ENCODE results near the gene BPTF.

Gene BPTF

GRCh38 chr17:67834634-67835033 is 9.3 kb downstream of the BPTF start:
- Histone ChIP-seq H3K9me3 (ENCODE audit: control insufficient read depth, low read length) (no peaks in the 10 kb centered on the region), H3K27ac (no peak overlapping the region), H3K27me3 (ENCODE audit: control insufficient read depth, insufficient read depth, low read length) (no peaks in the 10 kb centered on the region), H3K4me3 (ENCODE audit: low read depth, low read length) (no peak overlapping the region), H2AFZ (no peak overlapping the region), H3K4me2 (ENCODE audit: low read length) (no peak overlapping the region), H3K79me2 (peaks cover 62% of the 10 kb centered on the region), H3K36me3 (ENCODE audit: control insufficient read depth, insufficient read depth, low read length) (no peaks in the 10 kb centered on the region), H3K9ac (no peak overlapping the region), H3K4me1 (no peaks in the 10 kb centered on the region)
- TF ChIP-seq, protein P1, sequence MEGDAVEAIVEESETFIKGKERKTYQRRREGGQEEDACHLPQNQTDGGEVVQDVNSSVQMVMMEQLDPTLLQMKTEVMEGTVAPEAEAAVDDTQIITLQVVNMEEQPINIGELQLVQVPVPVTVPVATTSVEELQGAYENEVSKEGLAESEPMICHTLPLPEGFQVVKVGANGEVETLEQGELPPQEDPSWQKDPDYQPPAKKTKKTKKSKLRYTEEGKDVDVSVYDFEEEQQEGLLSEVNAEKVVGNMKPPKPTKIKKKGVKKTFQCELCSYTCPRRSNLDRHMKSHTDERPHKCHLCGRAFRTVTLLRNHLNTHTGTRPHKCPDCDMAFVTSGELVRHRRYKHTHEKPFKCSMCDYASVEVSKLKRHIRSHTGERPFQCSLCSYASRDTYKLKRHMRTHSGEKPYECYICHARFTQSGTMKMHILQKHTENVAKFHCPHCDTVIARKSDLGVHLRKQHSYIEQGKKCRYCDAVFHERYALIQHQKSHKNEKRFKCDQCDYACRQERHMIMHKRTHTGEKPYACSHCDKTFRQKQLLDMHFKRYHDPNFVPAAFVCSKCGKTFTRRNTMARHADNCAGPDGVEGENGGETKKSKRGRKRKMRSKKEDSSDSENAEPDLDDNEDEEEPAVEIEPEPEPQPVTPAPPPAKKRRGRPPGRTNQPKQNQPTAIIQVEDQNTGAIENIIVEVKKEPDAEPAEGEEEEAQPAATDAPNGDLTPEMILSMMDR (IDR thresholded peaks at IDR 0.05): no peak

DNA sequence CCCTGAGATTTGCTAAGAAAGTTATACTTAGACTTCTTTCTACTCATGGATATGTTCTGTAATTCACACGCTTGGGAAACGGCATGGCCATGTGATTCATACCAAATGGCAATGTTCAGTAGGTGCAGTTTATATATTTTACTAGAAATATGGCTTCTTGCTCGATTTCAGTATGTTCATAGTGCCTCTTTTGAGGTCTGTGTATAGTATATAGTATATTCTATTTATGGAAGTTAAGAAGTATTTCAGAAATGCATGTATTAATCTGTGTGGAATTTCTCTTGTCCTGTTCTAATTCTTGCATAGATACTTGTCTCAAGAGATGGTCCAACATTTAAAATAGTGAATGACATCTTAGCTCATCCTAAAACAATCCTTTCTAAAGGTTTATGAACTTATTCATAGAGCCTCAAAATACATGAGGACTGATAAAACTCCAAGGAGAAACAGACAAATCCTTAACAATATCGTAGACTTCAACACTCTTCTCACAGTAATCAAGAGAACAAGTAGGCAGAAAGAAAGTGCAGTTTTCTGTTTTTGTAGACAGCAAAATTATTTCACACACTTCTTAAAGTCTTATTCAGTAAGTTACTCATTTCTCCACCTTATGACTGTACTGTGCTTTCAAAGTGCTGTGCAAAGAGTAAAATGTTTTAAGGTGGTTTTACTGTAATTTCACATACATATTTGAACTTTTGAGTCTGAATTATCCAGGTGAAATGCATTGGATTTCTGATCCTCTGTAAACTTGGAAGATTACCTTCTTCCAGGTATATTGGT is 11.1 kb downstream of the BPTF start:
- Histone ChIP-seq H3K36me3 (ENCODE audit: control insufficient read depth, insufficient read depth, low read length) (no peaks in the 10 kb centered on the region), H3K4me3 (ENCODE audit: low read depth, low read length) (no peak overlapping the region), H3K4me1 (no peaks in the 10 kb centered on the region), H3K79me2 (peaks cover 66% of the 10 kb centered on the region), H3K9ac (no peak overlapping the region), H3K27ac (no peak overlapping the region), H2AFZ (no peak overlapping the region), H3K27me3 (ENCODE audit: control insufficient read depth, insufficient read depth, low read length) (no peaks in the 10 kb centered on the region), H3K4me2 (ENCODE audit: low read length) (no peak overlapping the region), H3K9me3 (ENCODE audit: control insufficient read depth, low read length) (no peaks in the 10 kb centered on the region)
- TF ChIP-seq, protein P1 (IDR thresholded peaks at IDR 0.05): no peak

GRCh38 chr17:67837965-67838364 is 12.7 kb downstream of the BPTF start:
- no peaks in the 10 kb centered on the region for H3K9me3 ChIP-seq (ENCODE audit: control insufficient read depth, low read length)
- H2AFZ ChIP-seq: no peak overlapping the region
- no peaks in the 10 kb centered on the region for H3K4me1 ChIP-seq
- H3K4me3 ChIP-seq (ENCODE audit: low read depth, low read length): no peak overlapping the region
- H3K79me2 ChIP-seq: peaks cover 58% of the 10 kb centered on the region
- no peaks in the 10 kb centered on the region for H3K27me3 ChIP-seq (ENCODE audit: control insufficient read depth, insufficient read depth, low read length)
- H3K27ac ChIP-seq: no peak overlapping the region
- H3K36me3 ChIP-seq (ENCODE audit: control insufficient read depth, insufficient read depth, low read length): no peaks in the 10 kb centered on the region
- TF ChIP-seq, protein P1 (IDR thresholded peaks at IDR 0.05): no peak
- no peak overlapping the region for H3K4me2 ChIP-seq (ENCODE audit: low read length)
- no peak overlapping the region for H3K9ac ChIP-seq

DNA sequence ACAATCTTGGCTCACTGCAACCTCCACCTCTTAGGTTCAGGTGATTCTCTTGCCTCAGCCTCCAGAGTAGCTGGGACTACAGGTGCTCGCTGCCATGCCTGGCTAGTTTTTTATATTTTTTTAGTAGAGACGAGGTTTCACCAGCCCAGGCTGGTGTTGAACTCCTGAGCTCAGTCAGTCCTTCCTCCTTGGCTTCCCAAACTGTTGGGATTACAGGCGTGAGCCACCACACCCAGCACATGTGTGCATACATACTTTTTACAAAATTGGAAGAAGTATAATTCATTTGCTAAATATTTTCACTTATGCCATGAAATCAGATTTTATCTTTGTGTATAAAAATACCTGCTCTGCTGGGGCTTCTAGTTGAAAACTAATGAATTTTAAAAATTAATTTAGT is 13.2 kb downstream of the BPTF start:
- Histone ChIP-seq H3K9me3 (ENCODE audit: control insufficient read depth, low read length) (no peaks in the 10 kb centered on the region), H3K9ac (no peak overlapping the region), H3K27me3 (ENCODE audit: control insufficient read depth, insufficient read depth, low read length) (no peaks in the 10 kb centered on the region), H2AFZ (no peak overlapping the region), H3K36me3 (ENCODE audit: control insufficient read depth, insufficient read depth, low read length) (no peaks in the 10 kb centered on the region), H3K4me1 (no peaks in the 10 kb centered on the region), H3K4me2 (ENCODE audit: low read length) (no peak overlapping the region), H3K4me3 (ENCODE audit: low read depth, low read length) (no peak overlapping the region), H3K79me2 (peaks cover 52% of the 10 kb centered on the region), H3K27ac (no peak overlapping the region)
- TF ChIP-seq, protein P1 (IDR thresholded peaks at IDR 0.05): no peak

- Histone ChIP-seq H3K9me3 (ENCODE audit: control insufficient read depth, low read length) (no peaks in the 10 kb centered on the region), H3K9ac (no peak overlapping the region), H3K4me2 (ENCODE audit: low read length) (no peak overlapping the region), H3K36me3 (ENCODE audit: control insufficient read depth, insufficient read depth, low read length) (no peaks in the 10 kb centered on the region), H3K27me3 (ENCODE audit: control insufficient read depth, insufficient read depth, low read length) (no peaks in the 10 kb centered on the region), H3K79me2 (peaks cover 48% of the 10 kb centered on the region), H3K27ac (no peak overlapping the region), H3K4me3 (ENCODE audit: low read depth, low read length) (no peak overlapping the region), H2AFZ (no peak overlapping the region), H3K4me1 (no peaks in the 10 kb centered on the region)
- TF ChIP-seq, protein P1 (IDR thresholded peaks at IDR 0.05): no peak
Measured at GRCh38 chr17:67841992-67842391, 16.7 kb downstream of the BPTF start.

Measured in parathyroid adenoma (tissue), 2 donors.